Measurements from ENCODE around the gene CYS1. TPM values are rescaled to one million over a fixed set of nuclear protein-coding genes. Genes with fewer than 3 reads are reported as not detected.
"Not testable (repeated sequence)": the region's sequence is repeated elsewhere in the genome, so short reads cannot be mapped to it uniquely, and the experiment has no call there.

CYS1 gene
- total and polyA plus RNA-seq, 2 of the 8 experiments (the other 6 are each of a cell fraction or from before 2014, with no cell fraction given): 0.09 to 0.13 TPM

DNA sequence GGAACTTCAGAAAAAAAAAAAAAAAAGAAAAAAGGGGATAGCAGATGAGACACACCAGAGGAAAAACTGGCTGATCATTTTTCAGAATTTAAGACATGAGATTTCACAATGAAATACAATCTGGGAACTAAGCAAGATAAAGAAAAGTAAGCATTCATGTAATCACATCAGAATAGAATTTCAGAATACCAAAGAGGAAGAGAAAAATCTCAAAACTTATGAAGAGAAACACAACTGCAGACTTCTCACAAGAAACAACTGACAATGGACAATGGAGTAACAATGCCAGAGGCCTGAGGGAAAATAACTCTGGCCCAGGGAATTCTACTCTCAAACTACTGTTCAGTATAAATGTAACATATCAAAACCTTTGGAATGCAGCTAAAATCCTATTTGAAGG is 29.1 kb upstream of the CYS1 start (continued):
- TF ChIP-seq, protein P1, sequence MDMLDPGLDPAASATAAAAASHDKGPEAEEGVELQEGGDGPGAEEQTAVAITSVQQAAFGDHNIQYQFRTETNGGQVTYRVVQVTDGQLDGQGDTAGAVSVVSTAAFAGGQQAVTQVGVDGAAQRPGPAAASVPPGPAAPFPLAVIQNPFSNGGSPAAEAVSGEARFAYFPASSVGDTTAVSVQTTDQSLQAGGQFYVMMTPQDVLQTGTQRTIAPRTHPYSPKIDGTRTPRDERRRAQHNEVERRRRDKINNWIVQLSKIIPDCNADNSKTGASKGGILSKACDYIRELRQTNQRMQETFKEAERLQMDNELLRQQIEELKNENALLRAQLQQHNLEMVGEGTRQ (IDR thresholded peaks at IDR 0.05; ENCODE audit: low read length): no peak
- TF ChIP-seq TEAD4 (IDR thresholded peaks at IDR 0.05; ENCODE audit: low read depth, low read length) (no peak), CTBP2 (IDR thresholded peaks at IDR 0.05; ENCODE audit: borderline replicate concordance, insufficient read depth, insufficient read length, low read length) (no peak), RBBP5 (IDR thresholded peaks at IDR 0.05; ENCODE audit: borderline replicate concordance, low read depth, low read length) (no peak)

- not testable (repeated sequence) for H4K91ac ChIP-seq (replicated peaks; ENCODE audit: insufficient read length, low read length); H3K4me3 ChIP-seq (ENCODE audit: extremely low read depth in 1 of 4, insufficient read depth in 2 of 4, low read depth in 3 of 4, low read length in 4 of 4); H2BK12ac ChIP-seq (ENCODE audit: low read depth, low read length); H3K79me2 ChIP-seq (ENCODE audit: control insufficient read depth in 1 of 2, insufficient read depth in 2 of 2, low read length in 2 of 2); H3K23ac ChIP-seq (ENCODE audit: insufficient read length); H2BK120ac ChIP-seq (replicated peaks; ENCODE audit: low read depth, low read length); H3K27me3 ChIP-seq (replicated peaks in 1 of 4; ENCODE audit: control insufficient read depth in 3 of 4, extremely low read depth in 1 of 4, insufficient read depth in 3 of 4, low read length in 3 of 4); H3K4ac ChIP-seq (replicated peaks; ENCODE audit: insufficient read length, low read depth, low read length); H3K27ac ChIP-seq (ENCODE audit: low read depth, low read length); H3K4me1 ChIP-seq (replicated peaks in 1 of 4; ENCODE audit: control insufficient read depth in 3 of 4, insufficient read depth in 4 of 4, low read length in 3 of 4); H4K5ac ChIP-seq (ENCODE audit: insufficient read length, low read depth, low read length); H2AK5ac ChIP-seq (ENCODE audit: low read depth, low read length); H3K14ac ChIP-seq (ENCODE audit: insufficient read length); H3K4me2 ChIP-seq (ENCODE audit: insufficient read depth in 1 of 2, low read depth in 2 of 2, low read length in 2 of 2); H4K8ac ChIP-seq (ENCODE audit: extremely low read depth, insufficient read depth, low read length); FAIRE-seq; H2BK20ac ChIP-seq (ENCODE audit: low read length); H3K18ac ChIP-seq (ENCODE audit: extremely low read depth, low read length); H3K79me1 ChIP-seq (ENCODE audit: low read depth, low read length); H3K23me2 ChIP-seq (ENCODE audit: low read depth, low read length); H3K36me3 ChIP-seq (ENCODE audit: control insufficient read depth in 2 of 4, insufficient read depth in 4 of 4, low read length in 3 of 4); H3K9ac ChIP-seq (replicated peaks in 1 of 4; ENCODE audit: extremely low read depth in 1 of 4, low read depth in 3 of 4, low read length in 3 of 4); DNase-seq (ENCODE audit: low read depth in 1 of 2, low spot score in 2 of 2); H2BK15ac ChIP-seq (ENCODE audit: low read length); H2AFZ ChIP-seq (ENCODE audit: low read length); H4K20me1 ChIP-seq (replicated peaks in 1 of 2; ENCODE audit: control insufficient read depth in 1 of 2, insufficient read depth in 2 of 2, low read length in 2 of 2); H3K9me3 ChIP-seq (ENCODE audit: insufficient read depth in 2 of 2, low read depth in 1 of 2, low read length in 1 of 2); H2BK5ac ChIP-seq (ENCODE audit: low read depth, low read length); H3K56ac ChIP-seq (replicated peaks; ENCODE audit: insufficient read length, low read depth, low read length)
- ChIA-PET POLR2A (ENCODE audit: partially characterized antibody) (interaction anchor here (1.2 kb wide), 1 partner anchor 18 kb away, joined by 3 read pairs; no protein-coding TSS in a partner anchor), CTCF (ENCODE audit: partially characterized antibody) (interaction anchor here (0.8 to 24.1 kb wide), 4 partner anchors 19 to 57 kb away, joined by 3 to 429 read pairs (median 4); partner anchors contain the start of gene CYS1)
Measured at GRCh38 chr2:10104906-10105305, 24.7 kb upstream of the CYS1 start.

Data from H1 (cell line).